NCI-H1930 (cell line): ENCODE measurements around the gene MISP3.

Experiments used
- DNase-seq, 2 experiments: peaks; one replicate each; lab custom pipeline; 2025; lab: John Stamatoyannopoulos, UW

MISP3 gene

GRCh38 chr19:14122924-14123323, 50.3 kb downstream of the MISP3 start:
- DNase-seq, result no peak
